Neural cell (in vitro differentiated cells): ENCODE data around the gene SELENOW.

Experiments used
- CTCF ChIP-seq: fragments of 450-650 bp; IDR thresholded peaks from 2 replicates; pipeline ENCODE4 v1.5.1; 2014; ENCODE audit warnings: antibody characterized with exemption, mild to moderate bottlenecking, moderate library complexity; ENCODE audit not compliant: poor library complexity, severe bottlenecking
- EP300 ChIP-seq: fragments of 450-650 bp; conservative IDR thresholded peaks from 2 replicates; pipeline ENCODE4 v1.6.1; 2014; ENCODE audit warnings: antibody characterized with exemption, mild to moderate bottlenecking, moderate library complexity; ENCODE audit not compliant: poor library complexity, severe bottlenecking
- EZH2 ChIP-seq: fragments of 200-600, 300-800 bp; shearing (Covaris generic), sonication (generic); IDR thresholded peaks from 2 replicates; pipeline ENCODE4 v1.6.1; 2014; ENCODE audit warnings: antibody characterized with exemption, low read length, borderline replicate concordance, mild to moderate bottlenecking; ENCODE audit not compliant: insufficient read depth, poor library complexity, severe bottlenecking
- POLR2AphosphoS5 ChIP-seq: IDR thresholded peaks from 2 replicates; pipeline ENCODE4 v1.6.1; 2012
- RAD21 ChIP-seq: fragments of 450-650 bp; conservative IDR thresholded peaks from 2 replicates; pipeline ENCODE4 v1.6.1; 2014; ENCODE audit warnings: antibody characterized with exemption, mild to moderate bottlenecking, moderate library complexity
- REST ChIP-seq: IDR thresholded peaks from 2 replicates; pipeline ENCODE4 v1.6.1; 2012; ENCODE audit warnings: borderline replicate concordance

GRCh38 chr19:47802521-47803043, 24.1 kb downstream of the SELENOW start:
- TF ChIP-seq CTCF (no peak), EZH2 (no peak), RAD21 (no peak), REST (no peak), POLR2AphosphoS5 (no peak), EP300 (no peak)
